HFFc6 (cell line): ENCODE results near the gene PLA2G4E. TPM values are rescaled to one million over a fixed set of nuclear protein-coding genes. Genes with fewer than 3 reads are reported as not detected.

ENCODE experiments used
- DNase-seq: peaks from one replicate; pipeline ENCODE4 v3.0.0-alpha.2; 2018
- H3K27ac Mint-ChIP-seq: 2 replicates; pipeline ENCODE4 v1.8.0; 2020; ENCODE audit warnings: mild to moderate bottlenecking, mixed read lengths
- H3K27me3 Mint-ChIP-seq: 2 replicates; pipeline ENCODE4 v1.8.0; 2021; ENCODE audit warnings: mild to moderate bottlenecking, moderate library complexity, mixed read lengths; ENCODE audit not compliant: insufficient read depth
- H3K36me3 Mint-ChIP-seq: 2 replicates; pipeline ENCODE4 v1.8.0; 2021; ENCODE audit warnings: low read depth, mixed read lengths
- H3K4me1 Mint-ChIP-seq: 2 replicates; pipeline ENCODE4 v1.8.0; 2020; ENCODE audit warnings: low read depth, mixed read lengths
- H3K4me3 Mint-ChIP-seq: 2 replicates; pipeline ENCODE4 v1.8.0; 2020; ENCODE audit warnings: mild to moderate bottlenecking, moderate library complexity, mixed read lengths
- H3K9me3 Mint-ChIP-seq: 2 replicates; pipeline ENCODE4 v1.8.0; 2020; ENCODE audit warnings: mild to moderate bottlenecking, mixed read lengths
- total RNA-seq, 6 experiments: library from RNA; stranded (reverse); fragmentation: NEBNext Ultra II Directional; extraction: Animal tissue kit (Norgen Biotek cat#: 25700); gene quantifications; 2 replicates in 1 of 6; 3 replicates in 5 of 6; pipeline ENCODE4 v1.2.3, GENCODE V29; 2021
- TF ChIP-seq, protein P1 (sequence below): fragments of 200-600 bp; sonication (generic); IDR thresholded peaks from 2 replicates; pipeline ENCODE4 v1.5.0; 2021; ENCODE audit warnings: antibody characterized with exemption, mild to moderate bottlenecking

The PLA2G4E gene
- total RNA-seq, 6 experiments from 2014 or later, result not detected

GRCh38 chr15:41966414-41966812 is 54.4 kb downstream of the PLA2G4E start:
- H3K36me3 Mint-ChIP-seq, result peaks cover 5% of the 10 kb centered on the region

GRCh38 chr15:41965441-41966413 is 55.1 kb downstream of the PLA2G4E start:
- TF ChIP-seq, protein P1, sequence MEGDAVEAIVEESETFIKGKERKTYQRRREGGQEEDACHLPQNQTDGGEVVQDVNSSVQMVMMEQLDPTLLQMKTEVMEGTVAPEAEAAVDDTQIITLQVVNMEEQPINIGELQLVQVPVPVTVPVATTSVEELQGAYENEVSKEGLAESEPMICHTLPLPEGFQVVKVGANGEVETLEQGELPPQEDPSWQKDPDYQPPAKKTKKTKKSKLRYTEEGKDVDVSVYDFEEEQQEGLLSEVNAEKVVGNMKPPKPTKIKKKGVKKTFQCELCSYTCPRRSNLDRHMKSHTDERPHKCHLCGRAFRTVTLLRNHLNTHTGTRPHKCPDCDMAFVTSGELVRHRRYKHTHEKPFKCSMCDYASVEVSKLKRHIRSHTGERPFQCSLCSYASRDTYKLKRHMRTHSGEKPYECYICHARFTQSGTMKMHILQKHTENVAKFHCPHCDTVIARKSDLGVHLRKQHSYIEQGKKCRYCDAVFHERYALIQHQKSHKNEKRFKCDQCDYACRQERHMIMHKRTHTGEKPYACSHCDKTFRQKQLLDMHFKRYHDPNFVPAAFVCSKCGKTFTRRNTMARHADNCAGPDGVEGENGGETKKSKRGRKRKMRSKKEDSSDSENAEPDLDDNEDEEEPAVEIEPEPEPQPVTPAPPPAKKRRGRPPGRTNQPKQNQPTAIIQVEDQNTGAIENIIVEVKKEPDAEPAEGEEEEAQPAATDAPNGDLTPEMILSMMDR, result no peak
- Mint-ChIP-seq H3K27ac (no peak overlapping the region), H3K36me3 (peaks cover 5% of the 10 kb centered on the region), H3K4me3 (no peak overlapping the region), H3K4me1 (peaks cover 58% of the 10 kb centered on the region), H3K9me3 (no peaks in the 10 kb centered on the region), H3K27me3 (peaks cover 2% of the 10 kb centered on the region; the same call in 1 of the 2 replicates)
- no peak for DNase-seq

More at GRCh38 chr15:41966414-41966812, 54.4 kb downstream of the PLA2G4E start:
- no peak for DNase-seq
- Mint-ChIP-seq H3K27ac (no peak overlapping the region), H3K27me3 (peaks cover 2% of the 10 kb centered on the region; the same call in 1 of the 2 replicates), H3K9me3 (no peaks in the 10 kb centered on the region), H3K4me3 (no peak overlapping the region), H3K4me1 (peaks cover 59% of the 10 kb centered on the region)
- TF ChIP-seq, protein P1, result no peak

DNA sequence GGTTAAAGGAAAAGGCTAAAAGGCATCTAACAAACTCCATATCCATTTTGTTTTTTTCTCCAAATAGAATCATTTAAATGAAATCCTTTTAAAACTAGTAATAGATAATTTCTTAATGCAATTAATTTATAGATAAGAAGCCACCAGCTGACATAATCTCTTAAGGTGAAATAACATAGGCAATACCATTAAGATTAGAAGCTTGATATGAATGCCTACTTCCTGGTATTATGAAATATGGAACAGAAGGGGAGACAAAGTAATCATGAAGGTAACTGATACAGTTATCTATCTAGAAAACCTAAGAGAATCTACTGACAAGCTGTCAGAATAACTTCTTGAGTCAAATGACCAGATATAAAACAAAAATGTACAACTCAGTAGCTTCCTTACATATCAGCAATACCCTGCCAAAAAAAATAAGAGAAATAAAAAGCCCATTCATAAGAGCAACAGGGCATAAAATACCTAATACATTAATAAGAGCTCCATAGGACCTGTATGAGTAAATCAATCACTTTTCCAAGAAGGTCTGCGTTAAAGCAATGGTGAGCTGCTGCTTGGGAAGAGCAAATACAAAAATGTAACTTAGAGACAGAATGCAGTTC is 59.1 kb downstream of the PLA2G4E start:
- Mint-ChIP-seq H3K4me3 (no peak overlapping the region), H3K9me3 (no peaks in the 10 kb centered on the region), H3K27me3 (no peaks in the 10 kb centered on the region), H3K36me3 (peaks cover 5% of the 10 kb centered on the region), H3K27ac (no peak overlapping the region), H3K4me1 (peaks cover 43% of the 10 kb centered on the region)
- no peak for DNase-seq
- TF ChIP-seq, protein P1, result no peak

GRCh38 chr15:41961001-41961518 is 59.8 kb downstream of the PLA2G4E start:
- Mint-ChIP-seq H3K9me3 (no peaks in the 10 kb centered on the region), H3K27me3 (no peaks in the 10 kb centered on the region), H3K36me3 (peaks cover 5% of the 10 kb centered on the region), H3K4me3 (no peak overlapping the region), H3K4me1 (peaks cover 48% of the 10 kb centered on the region), H3K27ac (peak overlapping the region; percentile 4; the same call in 1 of the 2 replicates)
- TF ChIP-seq, protein P1, result no peak
- no peak for DNase-seq

DNA sequence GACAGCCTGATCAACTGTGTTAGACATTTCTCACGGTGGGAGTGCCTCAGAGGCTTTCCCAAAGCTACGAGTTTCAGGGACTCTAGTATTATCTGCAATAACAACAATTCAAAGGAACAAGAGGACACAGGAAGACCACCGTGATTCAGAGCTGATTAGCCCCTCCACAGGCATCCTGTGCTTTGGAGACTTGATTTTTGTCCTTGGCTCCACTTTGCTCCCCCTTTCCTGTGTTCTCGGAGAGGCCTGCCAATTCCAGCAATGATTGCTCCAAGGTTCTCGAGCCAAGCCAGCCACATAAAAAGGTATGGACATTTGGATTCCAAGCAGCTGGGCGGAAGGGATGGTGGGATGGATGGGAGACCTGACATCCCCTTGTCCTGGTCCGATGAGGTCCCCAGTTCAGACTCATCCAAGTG is 62.8 kb downstream of the PLA2G4E start:
- peaks cover 5% of the 10 kb centered on the region for H3K36me3 Mint-ChIP-seq
- H3K27ac Mint-ChIP-seq, result no peak overlapping the region
- no peak overlapping the region for H3K4me3 Mint-ChIP-seq
- H3K9me3 Mint-ChIP-seq, result no peaks in the 10 kb centered on the region
- TF ChIP-seq, protein P1, result no peak
- DNase-seq, result no peak
- no peaks in the 10 kb centered on the region for H3K27me3 Mint-ChIP-seq
- peaks cover 49% of the 10 kb centered on the region for H3K4me1 Mint-ChIP-seq
